CD4-positive, CD25-positive, alpha-beta regulatory T cell (primary cell): ENCODE results near the gene AAK1. TPM values are rescaled to one million over a fixed set of nuclear protein-coding genes. Genes with fewer than 3 reads are reported as not detected.
A peak's percentile ranks its signal among the peaks of the same experiment; 100 is the strongest.

Experiments
- ATAC-seq, 2 donors: fragments of 150-1000 bp; cut with Tn5 transposase; one replicate each; pipeline ENCODE4 v1.10.0; 2021; ENCODE audit warnings: low read depth in 2 of 2, moderate number of reproducible peaks in 2 of 2, moderate library complexity in 1 of 2
- DNase-seq, 3 donors: peaks; one replicate each; pipeline versions ENCODE4 v3.0.0 to v3.0.0-alpha.2; 2012 to 2022; ENCODE audit warnings: mixed read lengths in 1 of 3
- H3K27ac ChIP-seq: one replicate; pipeline ENCODE4 v1.7.0; 2013; ENCODE audit warnings: mild to moderate bottlenecking, low read length; ENCODE audit not compliant: insufficient read depth, poor library complexity, severe bottlenecking
- H3K27me3 ChIP-seq: one replicate; pipeline ENCODE4 v1.7.0; 2013; ENCODE audit warnings: low read length; ENCODE audit not compliant: control insufficient read depth, insufficient read depth
- H3K36me3 ChIP-seq: one replicate; pipeline ENCODE4 v1.7.0; 2013; ENCODE audit warnings: mild to moderate bottlenecking, low read length, moderate library complexity; ENCODE audit not compliant: control insufficient read depth, insufficient read depth
- H3K4me1 ChIP-seq: 2 replicates; pipeline ENCODE4 v1.7.0; 2013; ENCODE audit warnings: mild to moderate bottlenecking, low read length; ENCODE audit not compliant: insufficient read depth, control insufficient read depth, poor library complexity, severe bottlenecking
- H3K4me3 ChIP-seq: one replicate; pipeline ENCODE4 v1.7.0; 2013; ENCODE audit warnings: low read depth, mild to moderate bottlenecking, low read length, moderate library complexity
- H3K9me3 ChIP-seq, 2 experiments: 1 replicate in 1 of 2; 2 replicates in 1 of 2; pipeline ENCODE4 v1.7.0; 2013; ENCODE audit warnings: low read length in 2 of 2, mild to moderate bottlenecking in 1 of 2, moderate library complexity in 1 of 2; ENCODE audit not compliant: control insufficient read depth in 2 of 2
- H3K27ac Mint-ChIP-seq, 3 donors: one replicate each; pipeline ENCODE4 v1.8.0; 2020 to 2022; ENCODE audit warnings: mild to moderate bottlenecking in 3 of 3, mixed read lengths in 3 of 3, moderate library complexity in 2 of 3
- H3K27me3 Mint-ChIP-seq: one replicate; pipeline ENCODE4 v1.8.0; 2022; ENCODE audit warnings: mild to moderate bottlenecking, mixed read lengths
- H3K36me3 Mint-ChIP-seq: one replicate; pipeline ENCODE4 v1.8.0; 2020; ENCODE audit warnings: mixed read lengths
- H3K4me1 Mint-ChIP-seq, 4 donors: one replicate each; pipeline ENCODE4 v1.8.0; 2020 to 2022; ENCODE audit warnings: mixed read lengths in 4 of 4, mild to moderate bottlenecking in 1 of 4
- H3K4me3 Mint-ChIP-seq, 4 donors: one replicate each; pipeline ENCODE4 v1.8.0; 2020 to 2022; ENCODE audit warnings: mild to moderate bottlenecking in 4 of 4, mixed read lengths in 4 of 4, moderate library complexity in 3 of 4
- H3K9me3 Mint-ChIP-seq, 7 donors: one replicate each; pipeline ENCODE4 v1.8.0; 2020 to 2022; ENCODE audit warnings: mixed read lengths in 7 of 7, mild to moderate bottlenecking in 3 of 7, moderate library complexity in 2 of 7
- polyA plus RNA-seq, 4 donors: library from polyadenylated mRNA; unstranded; fragments of 300-500 nt; fragmentation: Illumina TruSeq; gene quantifications; one replicate each; pipeline ENCODE4 v1.2.3, GENCODE V29; 2021
- total RNA-seq: library from RNA; stranded (reverse); gene quantifications from one replicate; pipeline ENCODE4 v1.2.3, GENCODE V29; 2022

Gene AAK1
- 258 TPM for total RNA-seq
- polyA plus RNA-seq = 10 to 100 TPM; 70.7 to 99.5 (median 72.4) TPM

DNA sequence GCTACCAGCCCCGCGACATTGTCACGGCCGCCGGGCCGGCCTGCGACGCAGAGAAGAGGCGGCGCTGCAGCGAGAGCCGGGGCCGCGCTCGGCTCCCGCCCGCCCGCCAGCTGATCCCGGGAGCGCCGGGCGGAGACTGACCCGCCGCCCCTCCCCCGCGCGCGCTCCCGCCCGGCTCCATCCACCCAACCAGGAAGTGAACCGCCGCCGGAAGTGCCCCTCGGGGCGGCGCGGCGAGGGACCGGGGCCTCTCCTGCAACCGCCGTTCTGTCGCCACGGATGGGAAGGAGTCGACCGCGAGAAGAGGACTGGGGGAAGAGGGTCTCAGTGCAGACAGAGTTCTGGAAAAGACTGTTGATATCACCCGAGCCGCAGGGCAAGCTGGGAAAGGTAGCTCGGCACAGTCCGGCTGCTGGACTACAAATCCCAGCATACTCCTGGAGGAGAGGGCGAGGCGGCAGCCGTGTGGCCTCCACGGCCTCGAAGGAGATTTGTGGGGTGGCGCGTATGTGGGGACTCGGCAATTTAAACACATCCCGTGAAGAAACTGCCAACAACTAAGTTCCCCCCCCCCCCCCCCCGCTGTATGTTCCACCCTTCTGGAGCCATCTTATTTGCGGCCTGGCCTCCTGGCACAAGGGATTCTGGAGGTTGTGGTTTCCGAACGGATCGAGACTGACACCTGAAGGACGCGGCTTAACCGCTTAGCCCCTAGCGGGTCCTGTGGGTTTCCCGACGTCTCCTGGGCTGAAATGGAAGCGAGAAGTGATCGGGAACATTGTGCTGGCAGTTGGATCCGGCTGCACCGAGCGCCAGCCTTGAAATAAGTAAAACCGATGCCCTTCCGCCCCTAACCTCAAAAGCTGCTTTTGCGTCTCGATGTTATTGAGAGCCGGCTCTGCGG, at the start of gene AAK1:
AAK1 (minus strand) TSS at position 138 of the 904 bp plus-strand sequence. CDS start 699 bp downstream, outside the sequence.
- peaks cover 82% of the 10 kb centered on the region for H3K4me1 ChIP-seq
- ATAC-seq (peak; percentile 48 to 58), DNase-seq (peak; percentile 77 to 94 (median 82))
- H3K4me3 ChIP-seq = peak within 1 kb of the TSS; percentile 98
- peaks cover 6% of the 10 kb centered on the region for H3K36me3 ChIP-seq
- peak within 1 kb of the TSS; percentile 97 to 99 (median 97) for H3K4me3 Mint-ChIP-seq
- peaks cover 42 to 67% (median 58%) of the 10 kb centered on the region in 4 donors for H3K4me1 Mint-ChIP-seq
- no peaks in the 10 kb centered on the region for H3K9me3 Mint-ChIP-seq
- peaks cover 23% of the 10 kb centered on the region for H3K36me3 Mint-ChIP-seq
- H3K27me3 Mint-ChIP-seq = no peaks in the 10 kb centered on the region
- no peaks in the 10 kb centered on the region for H3K27me3 ChIP-seq
- peak within 1 kb of the TSS; percentile 96 to 97 (median 97) for H3K27ac Mint-ChIP-seq
- peak within 1 kb of the TSS; percentile 87 for H3K27ac ChIP-seq
- H3K9me3 ChIP-seq = no peaks in the 10 kb centered on the region

DNA sequence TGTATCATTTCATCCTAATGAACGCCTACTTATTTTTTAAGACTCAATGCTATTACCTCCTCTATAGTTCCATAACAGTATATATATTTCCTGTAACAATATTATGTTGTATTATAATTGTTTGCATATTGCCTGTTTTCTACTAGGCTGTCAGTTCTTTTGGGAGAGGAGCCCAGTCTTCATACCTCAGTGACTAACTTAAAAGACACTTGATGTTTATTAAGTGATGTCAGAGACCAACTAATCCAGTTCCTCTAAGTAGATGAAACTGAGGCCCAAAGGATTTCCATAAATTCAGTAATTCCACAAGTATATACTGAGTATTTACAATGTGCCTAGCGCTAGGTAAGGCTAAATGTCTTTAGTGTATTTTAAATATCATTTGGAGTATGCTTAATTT, 48.9 kb upstream of the AAK1 start:
- ATAC-seq (no peak), DNase-seq (no peak)
- Histone ChIP-seq H3K4me3 (peak overlapping the region; percentile 21), H3K27me3 (no peaks in the 10 kb centered on the region), H3K4me1 (peaks cover 70% of the 10 kb centered on the region), H3K27ac (no peak overlapping the region), H3K36me3 (no peaks in the 10 kb centered on the region), H3K9me3 (no peaks in the 10 kb centered on the region)
- peaks cover 5% of the 10 kb centered on the region for H3K36me3 Mint-ChIP-seq
- peaks cover 0 to 3% (median 0%) of the 10 kb centered on the region in 7 donors for H3K9me3 Mint-ChIP-seq
- H3K4me3 Mint-ChIP-seq = peak overlapping the region in 1 of 4 donors; percentile 21
- peak overlapping the region; percentile 92 to 96 (median 96) for H3K27ac Mint-ChIP-seq
- H3K4me1 Mint-ChIP-seq = peaks cover 25 to 92% (median 66%) of the 10 kb centered on the region in 4 donors
- no peaks in the 10 kb centered on the region for H3K27me3 Mint-ChIP-seq

DNA sequence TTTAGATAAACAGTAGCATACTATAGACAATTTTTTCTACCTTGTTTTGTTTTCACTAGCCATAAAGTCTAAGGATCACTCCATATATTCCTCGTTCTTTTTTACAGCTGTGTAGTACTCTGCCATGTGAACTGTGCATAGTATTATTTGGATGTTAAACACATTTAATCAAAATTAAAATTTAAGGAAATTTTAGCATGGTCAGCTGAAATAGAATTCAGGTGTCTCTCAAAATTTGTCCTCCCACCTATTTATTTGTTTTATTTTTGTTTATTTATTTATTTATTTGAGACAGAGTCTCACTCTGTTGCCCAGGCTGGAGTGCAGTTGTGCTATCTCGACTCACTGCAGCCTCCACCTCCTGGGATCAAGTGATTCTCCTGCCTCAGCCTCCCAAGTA, 46.4 kb upstream of the AAK1 start:
- peaks cover 61% of the 10 kb centered on the region for H3K4me1 ChIP-seq
- H3K27ac Mint-ChIP-seq = peak overlapping the region in 2 of 3 donors; percentile 12 to 92
- H3K27ac ChIP-seq = peak overlapping the region; percentile 37

DNA sequence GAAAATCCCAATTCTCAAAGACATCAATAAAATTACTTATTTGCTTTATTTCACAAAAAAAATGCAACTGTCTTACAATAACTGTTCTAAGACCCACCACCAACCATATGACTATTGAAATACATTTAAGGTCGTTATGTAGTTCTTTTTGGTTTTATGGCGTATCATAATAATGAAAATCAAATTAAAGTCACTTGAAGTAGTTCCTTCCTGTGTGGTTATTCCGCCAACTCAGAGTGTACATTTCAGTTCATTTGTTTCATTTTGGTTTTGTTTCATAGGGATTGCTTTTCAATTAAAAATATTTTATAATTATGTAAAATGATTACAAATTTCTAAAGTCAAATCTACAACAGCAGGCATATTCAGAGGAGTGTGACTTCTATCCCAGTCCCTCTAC, 45.9 kb upstream of the AAK1 start:
- no peaks in the 10 kb centered on the region for H3K27me3 Mint-ChIP-seq
- peaks cover 17 to 83% (median 57%) of the 10 kb centered on the region in 4 donors for H3K4me1 Mint-ChIP-seq
- peaks cover 5% of the 10 kb centered on the region for H3K36me3 Mint-ChIP-seq
- Histone ChIP-seq H3K27me3 (no peaks in the 10 kb centered on the region), H3K4me3 (peak overlapping the region; percentile 66), H3K9me3 (no peaks in the 10 kb centered on the region), H3K36me3 (no peaks in the 10 kb centered on the region), H3K27ac (peak overlapping the region; percentile 37), H3K4me1 (peaks cover 56% of the 10 kb centered on the region)
- H3K4me3 Mint-ChIP-seq = peak overlapping the region; percentile 37 to 69 (median 58)
- H3K27ac Mint-ChIP-seq = peak overlapping the region; percentile 85 to 90 (median 86)
- no peak for ATAC-seq
- peak in 2 of 3 donors; percentile 29 to 52 for DNase-seq
- peaks cover 0 to 1% (median 0%) of the 10 kb centered on the region in 7 donors for H3K9me3 Mint-ChIP-seq

More for the DNA sequence above, 46.4 kb upstream of the AAK1 start:
- peaks cover 0 to 1% (median 0%) of the 10 kb centered on the region in 7 donors for H3K9me3 Mint-ChIP-seq
- peaks cover 17 to 83% (median 54%) of the 10 kb centered on the region in 4 donors for H3K4me1 Mint-ChIP-seq
- Histone ChIP-seq H3K27me3 (no peaks in the 10 kb centered on the region), H3K36me3 (no peaks in the 10 kb centered on the region), H3K4me3 (peak overlapping the region; percentile 66), H3K9me3 (no peaks in the 10 kb centered on the region)
- no peaks in the 10 kb centered on the region for H3K27me3 Mint-ChIP-seq
- DNase-seq (no peak), ATAC-seq (no peak)
- H3K36me3 Mint-ChIP-seq = peaks cover 5% of the 10 kb centered on the region
- H3K4me3 Mint-ChIP-seq = peak overlapping the region in 3 of 4 donors; percentile 11 to 39 (median 37)

DNA sequence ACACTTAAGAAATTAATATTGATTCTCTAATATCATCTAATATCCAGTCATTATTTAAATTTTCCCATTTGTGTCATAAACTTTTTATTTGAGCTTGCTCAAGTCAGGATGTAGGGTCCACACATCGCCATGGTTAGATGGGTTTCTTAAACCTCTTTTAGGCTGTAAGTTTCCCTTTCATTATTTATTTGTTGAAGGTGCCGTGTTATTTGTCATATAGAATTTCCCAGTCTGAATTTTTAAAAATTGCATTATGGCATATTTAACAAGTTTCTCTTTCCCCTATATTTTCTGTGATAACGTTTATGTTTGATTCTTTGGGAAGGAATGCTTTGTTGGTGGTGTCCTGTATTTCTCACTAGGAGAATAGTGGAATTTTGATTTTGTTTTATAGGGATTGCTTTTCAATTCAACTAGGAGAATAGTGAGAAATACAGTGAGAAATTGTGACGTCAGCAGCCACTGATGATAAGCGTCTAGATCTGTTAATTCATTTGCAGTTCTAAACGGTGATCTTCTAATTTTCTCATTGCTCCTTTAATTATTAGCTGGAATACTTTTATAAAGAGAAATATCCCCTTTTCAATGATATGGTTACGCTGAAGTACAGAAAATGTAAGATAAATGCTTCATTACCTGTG, 44.6 kb upstream of the AAK1 start:
- Histone ChIP-seq H3K36me3 (no peaks in the 10 kb centered on the region), H3K9me3 (no peaks in the 10 kb centered on the region), H3K27me3 (no peaks in the 10 kb centered on the region), H3K27ac (no peak overlapping the region), H3K4me3 (no peak overlapping the region), H3K4me1 (peaks cover 57% of the 10 kb centered on the region)
- H3K4me1 Mint-ChIP-seq = peaks cover 19 to 83% (median 56%) of the 10 kb centered on the region in 4 donors
- DNase-seq (no peak), ATAC-seq (no peak)
- no peak overlapping the region for H3K27ac Mint-ChIP-seq
- no peak overlapping the region for H3K4me3 Mint-ChIP-seq
- H3K9me3 Mint-ChIP-seq = peaks cover 0 to 1% (median 0%) of the 10 kb centered on the region in 7 donors
- H3K27me3 Mint-ChIP-seq = no peaks in the 10 kb centered on the region
- H3K36me3 Mint-ChIP-seq = peaks cover 5% of the 10 kb centered on the region

DNA sequence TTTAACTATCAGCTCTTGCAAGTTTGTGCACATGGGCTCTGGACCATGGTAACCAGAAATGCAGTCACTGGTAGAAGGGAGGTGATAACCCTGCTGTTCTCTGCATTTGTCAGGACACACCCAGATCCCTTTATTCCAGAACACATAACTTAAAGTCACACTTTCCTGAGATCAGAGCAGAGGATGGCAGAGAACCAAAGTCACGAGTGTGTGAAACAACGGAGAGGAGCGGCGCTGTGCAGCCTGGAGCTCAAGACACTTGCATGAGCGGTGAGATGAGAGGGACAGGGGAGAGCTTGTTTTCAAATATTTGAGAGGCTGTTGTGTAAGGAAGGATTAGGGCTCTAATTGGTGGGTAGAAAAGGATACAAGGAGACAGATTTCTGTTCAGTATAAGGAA, 43.3 kb upstream of the AAK1 start:
- Histone ChIP-seq H3K4me1 (peaks cover 52% of the 10 kb centered on the region), H3K9me3 (no peaks in the 10 kb centered on the region), H3K27me3 (no peaks in the 10 kb centered on the region), H3K36me3 (no peaks in the 10 kb centered on the region), H3K4me3 (no peak overlapping the region), H3K27ac (no peak overlapping the region)
- Mint-ChIP-seq H3K27me3 (no peaks in the 10 kb centered on the region), H3K4me3 (no peak overlapping the region), H3K4me1 (peaks cover 16 to 77% (median 47%) of the 10 kb centered on the region in 4 donors), H3K9me3 (peaks cover 0 to 1% (median 0%) of the 10 kb centered on the region in 7 donors), H3K27ac (peak overlapping the region in 1 of 3 donors; percentile 32), H3K36me3 (peaks cover 5% of the 10 kb centered on the region)
- no peak for DNase-seq
- no peak for ATAC-seq

DNA sequence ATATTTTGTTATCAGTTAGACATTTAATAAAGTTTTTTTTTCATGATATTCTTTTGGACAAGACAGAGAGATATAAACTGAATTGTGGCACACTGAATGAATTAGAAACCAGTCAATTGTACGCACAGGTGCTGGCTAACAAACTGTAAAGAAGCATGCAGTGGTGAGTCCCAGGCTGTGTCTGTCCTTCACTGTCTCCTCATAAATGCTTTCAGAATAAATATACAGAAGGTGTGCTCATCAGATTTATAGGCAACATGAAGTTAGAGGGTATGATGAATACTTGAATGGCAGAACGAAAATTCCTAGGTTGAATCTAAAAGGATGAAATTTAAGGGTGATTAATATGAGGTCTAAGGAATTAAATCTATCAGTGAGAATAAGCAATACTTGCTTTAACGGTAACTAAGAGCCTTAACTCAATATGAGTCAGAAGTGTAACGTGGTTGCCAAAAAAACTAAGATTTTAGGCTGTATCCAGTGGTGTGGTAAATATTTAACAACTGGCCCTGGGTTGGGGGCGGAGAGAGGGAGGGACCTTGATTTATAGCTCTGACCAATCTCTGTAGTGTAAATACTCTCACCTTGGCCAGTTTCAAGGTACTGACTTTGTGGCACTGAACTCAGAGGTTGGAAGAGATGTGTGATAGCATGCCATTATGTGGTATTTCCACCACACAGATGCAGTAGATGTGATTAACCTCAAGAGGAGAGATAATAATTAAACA, 41.9 kb upstream of the AAK1 start:
- H3K4me1 ChIP-seq = peaks cover 41% of the 10 kb centered on the region
- Mint-ChIP-seq H3K4me1 (peaks cover 16 to 70% (median 41%) of the 10 kb centered on the region in 4 donors), H3K27me3 (no peaks in the 10 kb centered on the region), H3K27ac (peak overlapping the region in 2 of 3 donors; percentile 11 to 15), H3K36me3 (peaks cover 5% of the 10 kb centered on the region), H3K9me3 (peaks cover 0 to 1% (median 0%) of the 10 kb centered on the region in 7 donors), H3K4me3 (peak overlapping the region in 1 of 4 donors; percentile 37)
- DNase-seq (peak in 1 of 3 donors; percentile 24), ATAC-seq (peak in 1 of 2 donors; percentile 44)
- H3K27me3 ChIP-seq = no peaks in the 10 kb centered on the region
- no peak overlapping the region for H3K27ac ChIP-seq
- no peak overlapping the region for H3K4me3 ChIP-seq
- no peaks in the 10 kb centered on the region for H3K36me3 ChIP-seq
- no peaks in the 10 kb centered on the region for H3K9me3 ChIP-seq
